Activated CD4-positive, alpha-beta T cell treated with anti-CD3 and anti-CD28 coated beads, Interleukin-10, Interleukin-2, amounts not matched to agents 100 ng/mL and 50 ng/mL, durations not matched to agents 16 hours and 8 hours (primary cell): ENCODE data around the gene IMMP2L.
"Not testable (repeated sequence)": the region's sequence is repeated elsewhere in the genome, so short reads cannot be mapped to it uniquely, and the experiment has no call there.

Experiments
- DNase-seq: peaks from one replicate; pipeline ENCODE4 v3.0.0-alpha.2; 2020

The IMMP2L gene

DNA sequence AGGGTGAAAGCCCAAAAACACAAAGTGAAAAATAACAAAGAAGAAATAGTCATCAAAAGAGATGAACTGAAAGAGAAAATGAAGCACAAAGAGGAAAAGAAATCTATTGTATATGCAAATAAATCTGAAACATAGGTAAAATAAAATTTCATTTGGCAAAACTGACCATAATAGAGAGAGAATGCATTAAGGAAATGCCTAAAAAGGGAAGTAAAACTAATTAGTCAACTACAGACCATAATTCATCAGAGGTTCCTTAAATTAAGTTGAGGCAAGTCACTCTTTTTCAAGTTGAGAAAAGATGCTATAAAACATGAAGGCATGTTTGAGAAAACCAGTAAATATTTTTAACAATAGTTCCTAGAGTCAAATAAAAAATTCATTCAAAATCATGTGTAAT lies 238.1 kb downstream of the IMMP2L start:
- DNase-seq: no peak

GRCh38 chr7:111323670-111324069 lies 238.6 kb downstream of the IMMP2L start:
- not testable (repeated sequence) for DNase-seq

DNA sequence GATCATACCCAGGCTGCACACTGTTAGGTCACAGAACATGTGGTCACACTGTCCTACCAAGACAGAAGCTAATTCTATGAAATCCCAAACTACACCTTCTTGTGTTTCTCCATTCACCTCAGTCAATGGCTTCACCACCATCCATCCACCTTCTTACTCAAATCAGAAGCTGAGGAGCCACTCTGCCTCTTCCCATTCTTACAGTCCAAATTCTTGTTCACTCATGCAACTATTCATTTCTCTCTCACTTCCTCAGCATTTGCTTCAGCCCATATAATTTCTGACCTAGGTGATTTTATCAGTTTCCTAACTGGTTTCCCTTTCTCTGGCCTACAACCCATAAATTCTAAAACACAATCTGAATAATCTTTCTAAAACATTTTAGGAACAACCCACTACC lies 242.2 kb downstream of the IMMP2L start:
- DNase-seq: peak; percentile 17

DNA sequence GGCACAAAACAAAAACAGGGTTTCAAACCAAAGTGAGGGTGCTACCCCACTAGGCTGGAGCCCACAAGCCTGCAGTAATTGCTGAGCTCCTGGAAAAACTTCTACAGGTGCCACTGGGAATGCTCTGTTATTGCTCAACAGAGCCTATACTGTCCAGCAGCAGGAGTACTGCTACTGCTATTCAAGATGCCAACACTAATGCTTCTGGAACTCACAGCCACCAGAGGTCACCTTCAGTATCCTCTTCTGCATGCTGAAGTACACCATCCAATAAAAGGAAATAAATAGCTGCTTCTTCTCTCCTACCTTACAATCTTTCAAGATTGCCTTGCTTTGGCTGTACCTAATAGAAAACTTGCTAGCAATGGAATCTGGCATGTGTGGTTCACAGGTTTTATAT lies 249.3 kb downstream of the IMMP2L start:
- no peak for DNase-seq

DNA sequence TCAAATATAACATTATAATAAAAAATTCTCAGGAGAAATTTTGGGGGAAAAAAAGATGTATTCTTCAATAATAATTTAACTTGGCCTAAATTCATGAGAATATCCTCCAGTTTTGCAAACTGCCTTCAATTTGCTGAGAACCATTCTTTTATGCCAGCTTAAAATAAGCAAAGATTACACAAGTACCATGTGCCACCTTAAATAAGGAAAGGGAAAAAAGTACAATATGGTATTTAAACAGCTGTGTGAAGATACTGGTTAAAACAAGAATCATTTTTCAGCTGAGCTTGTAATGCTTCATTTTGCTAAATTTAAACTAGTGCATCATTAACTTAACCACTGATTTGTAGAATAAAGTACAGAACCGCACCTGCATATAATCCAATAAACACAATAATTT lies 253.6 kb downstream of the IMMP2L start:
- no peak for DNase-seq

- DNase-seq: no peak
These were observed 260.4 kb downstream of the IMMP2L start for GRCh38 chr7:111301891-111302290.

- no peak for DNase-seq
These were observed 267.8 kb downstream of the IMMP2L start for GRCh38 chr7:111294494-111294893.

DNA sequence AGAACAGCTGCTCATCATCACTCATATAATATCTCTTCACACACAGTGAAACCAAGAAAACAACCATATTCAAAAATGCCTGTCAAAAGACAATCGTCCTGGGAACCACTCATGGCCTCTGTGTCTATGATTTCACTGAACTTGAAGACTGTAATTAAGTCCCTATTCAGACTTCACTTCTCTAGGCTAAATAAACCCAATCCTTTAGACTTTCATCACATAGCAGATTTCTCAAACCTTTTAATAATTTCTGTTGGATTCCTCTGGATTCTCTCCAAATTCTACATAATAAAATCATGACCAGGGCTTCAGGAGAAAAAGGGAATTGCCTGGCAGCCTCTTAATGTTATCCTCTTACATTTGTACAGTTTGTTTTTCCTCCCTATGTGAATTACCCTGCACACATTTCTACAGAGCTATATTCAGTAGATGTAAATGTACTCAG lies 270.2 kb downstream of the IMMP2L start:
- DNase-seq: no peak

GRCh38 chr7:111290982-111291381 lies 271.3 kb downstream of the IMMP2L start:
- DNase-seq: no peak

GRCh38 chr7:111290419-111290818 lies 271.9 kb downstream of the IMMP2L start:
- no peak for DNase-seq

DNA sequence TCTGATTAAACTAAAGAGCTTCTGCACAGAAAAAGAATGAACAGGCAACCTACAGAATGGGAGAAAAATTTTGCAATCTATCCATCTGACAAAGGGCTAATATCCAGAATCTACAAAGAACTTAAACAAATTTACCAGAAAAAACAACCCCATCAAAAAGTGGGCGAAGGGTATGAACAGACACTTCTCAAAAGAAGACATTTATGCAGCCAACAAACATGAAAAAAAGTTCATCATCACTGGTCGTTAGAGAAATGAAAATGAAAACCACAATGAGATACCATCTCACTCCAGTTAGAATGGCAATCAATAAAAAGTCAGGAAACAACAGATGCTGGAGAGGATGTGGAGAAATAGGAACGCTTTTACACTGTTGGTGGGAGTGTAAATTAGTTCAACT lies 273.9 kb downstream of the IMMP2L start:
- DNase-seq: not testable (repeated sequence)

- DNase-seq: no peak
These were observed 279.7 kb downstream of the IMMP2L start for GRCh38 chr7:111282626-111283025.

- DNase-seq: no peak
These were observed 287.4 kb downstream of the IMMP2L start for GRCh38 chr7:111274857-111275256.

GRCh38 chr7:111272092-111272491 lies 290.2 kb downstream of the IMMP2L start:
- DNase-seq: no peak

GRCh38 chr7:111270794-111271193 lies 291.5 kb downstream of the IMMP2L start:
- DNase-seq: not testable (repeated sequence)

GRCh38 chr7:111268941-111269340 lies 293.4 kb downstream of the IMMP2L start:
- DNase-seq: no peak

DNA sequence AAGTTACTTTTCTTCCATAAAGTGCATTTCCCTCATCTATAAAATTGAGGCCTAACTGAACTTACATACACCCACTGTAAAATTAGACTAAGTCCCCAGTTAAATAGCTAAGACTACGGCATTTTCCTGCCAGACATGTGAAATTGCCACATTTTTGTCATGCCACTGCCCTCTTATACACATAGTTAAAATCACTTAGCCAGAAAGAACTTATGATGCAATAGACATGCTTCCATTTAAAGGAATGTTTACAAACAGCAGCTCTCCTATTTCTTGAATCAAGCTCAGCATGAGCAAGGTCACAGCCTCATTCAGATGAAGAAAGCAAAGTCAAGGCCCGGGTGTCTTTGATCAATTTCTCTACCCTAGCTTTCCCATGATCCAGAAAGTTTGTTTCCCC lies 295.7 kb downstream of the IMMP2L start:
- DNase-seq: no peak

DNA sequence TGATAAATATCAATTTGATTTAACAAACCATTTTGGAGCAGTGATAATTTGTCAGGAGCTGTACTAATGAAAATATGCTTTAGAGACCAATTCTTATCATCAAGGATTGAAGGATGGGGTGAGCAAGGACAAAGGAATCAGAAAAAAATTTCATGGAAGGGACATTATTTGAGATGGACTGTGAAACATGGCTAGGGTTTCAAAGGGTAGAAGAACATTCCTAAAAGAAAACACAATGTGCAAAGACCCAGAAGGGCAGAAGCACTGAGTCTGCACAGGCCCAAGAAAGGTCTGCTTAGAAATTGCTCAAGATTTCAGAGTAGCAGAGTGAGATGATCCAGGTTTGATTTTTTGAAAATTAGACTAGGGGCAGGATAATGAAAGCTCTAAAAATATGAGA lies 296.9 kb downstream of the IMMP2L start:
- no peak for DNase-seq

DNA sequence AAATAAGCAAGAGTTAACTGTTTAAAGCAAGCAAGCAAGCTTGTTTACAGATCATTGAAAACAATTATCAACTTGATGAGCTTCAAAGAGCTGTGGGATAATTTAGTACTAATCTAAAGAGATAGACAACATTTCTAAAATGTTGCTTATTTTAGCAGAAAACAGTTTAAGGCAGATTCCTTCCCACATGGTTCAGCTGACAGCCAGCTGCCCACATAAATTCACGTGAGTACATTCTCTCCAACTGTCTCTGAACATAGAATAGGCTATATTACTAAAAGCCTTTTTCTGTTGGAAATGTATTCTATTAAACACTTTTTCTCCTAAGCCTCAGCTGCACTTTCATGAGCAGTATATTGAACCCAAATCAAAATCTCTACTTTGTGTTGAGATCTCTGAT lies 297.3 kb downstream of the IMMP2L start:
- DNase-seq: no peak

DNA sequence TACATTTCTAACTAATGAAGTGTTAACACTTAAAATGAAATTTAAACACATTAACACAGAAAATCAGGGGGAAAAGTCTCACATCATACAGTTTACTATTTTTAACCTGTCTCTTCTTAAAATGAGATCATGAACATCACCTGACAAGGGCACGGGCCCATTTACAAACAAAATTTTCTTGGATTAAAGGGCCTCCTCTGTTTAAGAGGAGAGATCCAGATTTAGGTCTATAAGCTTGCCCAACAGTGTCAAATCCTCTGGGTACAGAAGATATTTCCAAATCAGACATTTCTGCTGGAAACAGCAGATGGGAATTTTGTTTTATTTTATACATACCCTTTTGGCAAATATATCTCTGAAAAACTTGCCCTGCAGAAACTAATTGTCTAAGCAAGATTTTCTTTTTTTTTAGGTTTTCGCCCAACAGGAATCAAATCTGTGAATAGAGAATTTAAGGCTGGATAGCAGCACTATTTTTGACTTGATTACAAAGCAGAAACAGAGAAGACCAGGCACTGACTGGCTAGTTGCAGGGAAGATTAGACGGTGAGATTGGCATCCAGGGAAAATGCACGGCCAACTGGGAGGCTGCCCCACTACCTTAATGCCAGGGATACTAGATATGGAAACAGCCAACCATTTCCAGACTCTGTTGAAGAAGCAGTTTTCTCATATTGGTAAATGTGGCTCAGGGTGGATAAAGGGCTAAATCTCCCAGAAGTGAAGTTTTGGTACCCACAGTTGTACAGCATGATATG lies 298.0 kb downstream of the IMMP2L start:
- DNase-seq: no peak

GRCh38 chr7:111262293-111263116 lies 299.8 kb downstream of the IMMP2L start:
- DNase-seq: no peak

- no peak for DNase-seq
These were observed 300.8 kb downstream of the IMMP2L start for GRCh38 chr7:111261496-111261895.

DNA sequence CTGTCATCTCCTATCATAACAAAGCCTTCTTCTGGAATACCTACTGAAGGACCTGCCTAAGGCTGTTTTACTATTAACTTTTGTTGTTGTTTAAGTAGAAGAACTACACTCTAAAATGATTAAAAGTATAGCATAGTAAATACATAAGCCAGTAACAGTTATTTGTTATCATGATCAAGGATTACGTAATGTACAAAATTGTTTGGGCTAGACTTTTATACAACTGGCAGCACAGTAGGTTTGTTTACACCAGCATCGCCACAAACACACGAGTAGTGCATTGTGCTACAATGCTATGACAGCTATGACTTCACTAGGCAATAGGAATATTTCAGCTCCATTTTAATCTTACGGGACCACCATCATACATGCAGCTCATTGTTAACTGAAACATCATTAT lies 302.3 kb downstream of the IMMP2L start:
- DNase-seq: no peak

- DNase-seq: no peak
These were observed 305.9 kb downstream of the IMMP2L start for GRCh38 chr7:111256391-111256790.
